NCI-H1417 treated with DMSO at 0.1 percent for 48 hours (cell line): Measurements from ENCODE around the gene AURKB.
"Not testable (repeated sequence)": the region's sequence is repeated elsewhere in the genome, so short reads cannot be mapped to it uniquely, and the experiment has no call there.

ENCODE experiments used
- DNase-seq: peaks from one replicate; lab custom pipeline; 2025; lab: John Stamatoyannopoulos, UW

Gene AURKB

DNA sequence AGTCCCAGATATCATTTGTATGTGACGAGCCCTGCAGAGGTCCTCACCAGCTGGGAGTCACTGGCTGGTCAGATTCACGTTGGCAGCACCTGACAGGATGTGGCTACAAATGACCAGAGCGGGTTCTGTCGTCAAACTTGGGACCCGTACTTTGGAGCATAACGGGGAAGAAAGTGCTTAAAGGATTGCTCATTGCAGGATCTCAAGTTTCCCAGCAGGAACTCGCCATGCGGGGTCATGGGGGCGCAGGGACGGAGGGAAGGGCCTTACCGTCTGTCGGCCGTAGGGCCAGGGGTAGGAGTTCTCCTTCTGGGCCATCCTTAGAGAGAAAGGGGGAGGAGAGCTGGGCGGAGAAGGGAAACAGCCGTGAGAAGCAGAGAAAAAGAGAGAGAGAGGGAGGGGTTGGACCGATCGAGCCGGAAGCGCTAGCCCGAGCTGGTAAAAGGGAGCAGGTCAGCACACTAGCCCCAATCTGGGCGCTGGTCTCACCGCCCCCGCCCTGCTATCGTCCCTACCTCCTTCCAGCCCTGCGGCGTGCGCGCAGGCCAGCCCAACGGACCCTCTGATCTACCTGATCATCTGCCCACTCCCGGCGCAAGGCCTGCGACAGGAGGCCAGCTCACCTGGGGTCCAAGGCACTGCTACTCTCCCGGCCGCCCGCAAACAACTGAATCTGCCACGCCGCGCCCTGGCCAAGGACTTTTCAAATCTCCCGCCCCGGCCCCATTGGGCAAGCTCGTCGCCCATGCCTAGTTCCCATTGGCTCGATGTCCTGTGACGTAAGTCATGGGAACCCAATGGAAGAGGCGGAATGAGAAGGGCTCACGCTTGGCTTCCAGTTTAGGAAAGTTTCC, at the start of gene AURKB:
Gene AURKB, minus strand, starts transcription at position 669 of the 854 bp plus-strand sequence. Its CDS starts 351 bp downstream, at position 318.
- peak; percentile 47 for DNase-seq

DNA sequence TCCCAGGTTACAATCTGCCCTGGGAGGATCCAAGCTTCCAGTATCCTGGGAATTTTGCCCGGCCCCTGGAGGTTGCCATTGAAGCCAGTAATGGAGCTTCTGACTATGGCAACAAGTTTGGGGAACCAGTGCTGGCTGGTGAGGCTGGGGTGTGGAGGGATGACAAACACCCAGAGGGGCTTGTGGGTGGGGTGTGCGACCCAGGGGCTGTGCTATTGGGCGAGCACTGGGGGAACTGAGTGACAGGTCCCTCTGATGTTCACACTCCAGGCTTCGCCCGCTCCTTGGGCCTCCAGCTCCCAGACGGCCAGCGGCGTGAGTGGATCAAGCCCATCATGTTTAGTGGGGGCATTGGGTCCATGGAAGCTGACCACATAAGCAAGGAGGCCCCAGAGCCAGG, 47.4 kb upstream of the AURKB start:
- no peak for DNase-seq

- DNase-seq, result no peak
These were observed 46.3 kb upstream of the AURKB start for GRCh38 chr17:8256691-8257090.

- DNase-seq, result no peak
These were observed 45.9 kb upstream of the AURKB start for GRCh38 chr17:8256291-8256690.

DNA sequence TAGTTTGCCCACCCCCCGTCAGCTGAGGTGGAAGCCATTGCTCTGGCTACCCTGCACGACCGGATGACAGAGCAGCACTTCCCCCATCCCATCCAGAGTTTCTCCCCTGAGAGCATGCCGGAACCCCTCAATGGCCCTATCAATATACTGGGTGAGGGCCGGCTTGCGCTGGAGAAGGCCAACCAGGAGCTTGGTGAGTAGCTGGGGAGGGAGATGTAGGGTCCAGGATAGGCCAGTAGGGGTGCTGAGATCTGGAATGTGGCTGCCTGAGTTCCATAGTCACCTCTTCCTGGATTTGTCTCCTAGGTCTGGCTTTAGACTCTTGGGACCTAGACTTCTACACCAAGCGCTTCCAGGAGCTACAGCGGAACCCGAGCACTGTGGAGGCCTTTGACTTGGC, 45.1 kb upstream of the AURKB start:
- no peak for DNase-seq

GRCh38 chr17:8254881-8255280, 44.5 kb upstream of the AURKB start:
- no peak for DNase-seq

DNA sequence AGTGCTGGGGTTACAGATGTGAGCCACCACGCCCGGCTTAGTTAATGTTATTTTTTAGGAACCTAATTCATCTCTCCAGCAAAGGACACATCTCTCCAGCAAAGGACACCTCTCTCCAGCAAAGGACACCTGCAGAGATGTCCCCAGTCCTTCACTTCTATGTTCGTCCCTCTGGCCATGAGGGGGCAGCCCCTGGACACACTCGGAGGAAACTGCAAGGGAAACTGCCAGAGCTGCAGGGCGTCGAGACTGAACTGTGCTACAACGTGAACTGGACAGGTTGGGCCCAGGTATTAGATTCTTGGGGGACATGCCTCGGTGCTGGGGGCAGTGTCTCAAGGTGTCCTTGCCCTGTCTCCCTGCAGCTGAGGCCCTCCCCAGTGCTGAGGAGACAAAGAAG, 43.4 kb upstream of the AURKB start:
- no peak for DNase-seq

DNA sequence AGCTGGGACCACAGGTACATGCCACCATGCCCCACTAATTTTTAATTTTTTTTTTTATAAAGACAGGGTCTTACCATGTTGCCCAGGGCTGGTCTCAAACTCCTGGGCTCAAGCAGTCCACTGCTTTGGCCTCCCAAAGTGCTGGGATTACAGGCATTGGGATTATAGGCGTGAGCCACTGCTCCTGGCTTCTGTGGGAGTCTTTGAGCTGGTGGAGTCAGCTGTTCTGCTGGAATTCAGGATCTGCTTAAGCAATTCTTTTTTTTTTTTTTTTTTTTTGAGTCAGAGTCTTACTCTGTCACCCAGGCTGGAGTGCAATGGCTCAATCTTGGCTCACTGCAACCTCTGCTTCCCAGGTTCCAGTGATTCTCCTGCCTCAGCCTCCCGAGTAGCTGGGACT, 41.0 kb upstream of the AURKB start:
- DNase-seq, result not testable (repeated sequence)

DNA sequence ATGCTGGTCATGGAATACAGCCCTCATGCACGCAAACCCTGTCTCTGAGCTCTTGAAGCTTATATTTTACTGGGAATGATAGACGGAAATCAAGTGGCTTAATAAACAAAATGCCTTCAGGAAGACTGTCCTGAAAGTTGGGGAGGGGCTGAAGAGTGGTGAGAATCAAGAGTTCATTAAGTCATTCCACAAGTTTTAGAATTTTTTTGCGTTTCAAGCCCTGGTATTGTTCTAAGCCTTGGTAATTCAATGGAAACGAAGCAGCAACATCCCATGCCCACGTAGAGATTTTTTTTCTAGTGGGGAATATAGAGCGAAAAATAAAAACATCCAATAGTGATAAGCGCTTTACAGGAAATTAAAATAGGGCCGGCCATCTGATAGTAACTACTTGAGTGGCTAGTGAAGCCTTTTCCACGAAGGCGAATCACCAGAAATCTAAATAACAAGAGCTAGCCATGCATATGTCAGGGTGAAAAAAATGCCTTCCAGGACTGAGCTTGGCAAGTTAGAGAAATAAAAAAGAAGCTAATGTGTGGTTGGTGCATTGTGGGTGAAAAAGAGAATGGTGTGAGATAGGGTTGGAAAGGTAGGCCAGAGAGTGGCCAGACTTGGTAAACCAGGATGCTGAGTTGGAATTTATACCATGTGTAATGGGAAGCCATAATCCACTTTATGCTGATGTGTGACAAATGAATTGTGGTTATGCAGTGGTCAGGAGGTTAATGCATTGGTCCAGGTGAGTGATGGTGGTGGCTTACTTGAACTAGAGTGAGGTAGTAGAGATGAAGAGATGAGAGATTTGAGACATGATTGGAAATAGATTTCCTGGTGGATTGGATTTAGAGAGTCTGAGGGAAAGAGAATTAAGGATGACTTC, 39.5 kb upstream of the AURKB start:
- DNase-seq, result no peak

DNA sequence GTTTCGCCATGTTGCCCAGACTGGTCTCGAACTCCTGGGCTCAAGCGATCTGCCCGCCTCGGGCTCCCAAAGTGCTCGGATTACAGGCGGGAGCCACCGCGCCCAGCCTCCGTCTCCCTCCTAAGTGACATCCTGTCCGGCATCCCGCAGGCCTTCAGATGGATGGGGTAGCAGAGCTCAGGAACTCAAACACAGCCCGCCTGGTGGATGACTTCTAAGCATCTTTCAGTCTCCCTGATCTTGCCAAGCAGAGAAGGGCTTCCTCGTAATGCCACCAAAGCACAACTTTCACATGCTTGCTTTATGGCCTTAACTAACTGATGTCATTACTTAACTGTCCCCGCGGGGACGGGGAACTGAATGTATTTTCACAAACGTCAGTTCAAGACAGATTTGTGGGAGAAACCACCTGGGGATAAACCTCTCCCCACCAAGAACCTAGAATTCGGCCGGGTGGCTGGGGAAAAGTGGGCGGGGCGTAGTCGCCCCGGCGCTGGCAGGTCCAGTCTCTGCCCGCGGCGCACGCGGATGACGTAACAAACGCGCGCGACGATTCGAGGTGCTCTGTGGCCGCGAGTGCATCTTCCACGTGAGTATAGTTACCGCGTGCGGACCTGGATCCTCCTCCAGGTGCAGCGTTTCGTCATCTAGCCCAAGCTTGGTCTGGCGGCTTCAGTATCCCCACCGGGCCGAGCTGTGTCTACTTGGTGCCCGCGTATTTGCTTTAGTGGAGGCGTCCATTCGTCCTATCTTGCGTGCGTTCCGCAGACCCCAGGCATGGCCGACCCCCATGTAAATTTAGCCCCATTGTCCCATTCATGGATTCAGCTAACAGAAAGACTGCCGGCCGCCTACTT, 38.6 kb upstream of the AURKB start, which contains the start of gene PFAS:
Gene PFAS, plus strand, starts transcription at position 539 of the 857 bp plus-strand sequence. CDS start 4,649 bp downstream, outside the sequence.
- peak; percentile 41 for DNase-seq

DNA sequence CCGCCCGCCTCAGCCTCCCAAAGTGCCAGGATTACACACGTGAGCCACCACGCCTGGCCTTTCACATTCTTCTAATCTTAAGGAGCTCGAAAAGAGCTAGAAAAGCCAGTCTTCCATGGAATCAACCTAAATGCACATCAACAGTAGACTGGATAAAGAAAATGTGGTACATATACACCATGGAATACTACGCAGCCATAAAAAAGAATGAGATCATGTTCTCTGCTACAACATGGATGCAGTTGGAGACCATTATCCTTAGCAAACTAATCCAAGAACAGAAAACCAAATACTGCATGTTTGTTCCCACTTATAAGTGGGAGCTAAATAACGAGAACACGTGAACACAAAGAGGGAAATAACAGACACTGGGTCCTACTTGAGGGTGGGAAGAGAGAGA, 34.4 kb upstream of the AURKB start:
- DNase-seq, result no peak

DNA sequence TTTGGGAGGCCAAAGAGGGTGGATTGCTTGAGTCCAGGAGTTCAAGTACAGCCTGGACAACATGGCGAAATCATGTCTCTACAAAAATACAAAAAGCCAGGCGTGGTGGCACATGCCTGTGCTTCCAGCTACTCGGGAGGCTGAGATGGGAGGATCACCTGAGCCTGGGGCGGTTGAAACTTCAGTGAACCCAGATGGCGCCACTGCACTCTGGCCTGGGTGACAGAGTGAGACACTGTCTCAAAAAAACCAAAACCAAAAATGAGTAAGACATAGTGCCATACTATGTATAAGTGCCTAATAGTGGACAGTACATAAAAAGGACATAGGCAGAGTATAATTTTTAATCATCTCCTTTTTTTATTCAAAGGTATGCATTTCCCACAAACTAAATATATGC, 33.5 kb upstream of the AURKB start:
- no peak for DNase-seq

GRCh38 chr17:8237886-8238285, 27.5 kb upstream of the AURKB start:
- DNase-seq, result no peak

- no peak for DNase-seq
These were observed 26.8 kb upstream of the AURKB start for GRCh38 chr17:8237175-8237574.

DNA sequence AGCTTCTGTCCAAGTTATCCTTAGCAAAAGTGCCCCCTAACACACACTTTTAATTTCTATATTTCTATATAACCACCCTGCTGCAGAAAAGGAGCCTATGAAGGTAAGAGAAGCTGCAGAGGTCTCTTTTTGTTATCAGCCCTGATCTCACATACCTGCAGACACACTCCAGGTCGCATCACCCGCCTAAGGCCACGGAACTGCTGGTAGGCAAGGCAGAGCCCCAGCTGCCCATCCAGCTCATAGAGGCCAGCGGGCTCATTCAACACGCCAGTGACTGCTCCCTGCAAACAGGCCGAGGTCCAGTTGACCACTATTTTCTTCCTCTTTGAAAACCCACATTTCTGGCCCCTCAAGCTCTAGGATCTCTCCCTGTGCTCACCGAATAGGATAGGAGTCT, 25.3 kb upstream of the AURKB start:
- no peak for DNase-seq

- no peak for DNase-seq
These were observed 24.2 kb upstream of the AURKB start for GRCh38 chr17:8234361-8235270.

DNA sequence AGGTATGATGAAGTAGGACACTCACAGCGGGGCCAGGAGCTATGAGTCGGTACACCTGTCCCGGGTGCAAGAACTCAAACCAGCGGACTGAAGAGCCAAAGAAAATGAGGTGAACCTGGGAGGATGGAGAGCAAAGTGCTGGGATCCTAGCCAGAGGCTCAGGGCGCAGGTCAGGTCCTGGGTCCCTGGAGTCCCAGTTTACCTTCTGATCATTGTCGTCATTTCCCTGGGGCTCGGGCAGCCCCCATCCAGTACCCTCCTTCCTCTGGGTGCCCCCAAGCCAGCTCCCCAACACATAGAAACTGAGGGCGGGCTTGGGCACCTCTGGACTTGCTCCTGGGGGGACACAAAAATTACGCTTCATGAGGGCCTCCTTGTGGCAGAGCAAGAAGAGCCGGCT, 21.3 kb upstream of the AURKB start:
- DNase-seq, result no peak

DNA sequence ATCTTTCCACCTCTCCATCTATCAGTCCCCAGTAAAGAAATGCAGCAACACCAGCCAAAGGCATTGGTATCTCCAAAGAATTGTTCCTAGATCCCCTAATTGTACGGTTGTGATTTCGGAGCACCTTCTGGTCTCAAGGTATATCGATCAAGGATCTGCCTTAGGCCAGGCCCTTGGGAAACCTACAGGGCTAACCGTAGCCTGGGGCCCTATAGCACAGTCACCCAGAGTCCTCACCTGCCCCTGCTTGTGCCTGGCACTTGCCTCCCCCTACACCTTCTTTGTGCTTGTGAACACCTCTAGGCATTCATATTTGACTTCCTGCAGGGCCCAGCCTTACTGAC, 16.8 kb upstream of the AURKB start:
- no peak for DNase-seq

GRCh38 chr17:8226536-8227237, 16.3 kb upstream of the AURKB start:
- DNase-seq, result no peak

GRCh38 chr17:8225813-8226535, 15.6 kb upstream of the AURKB start:
- DNase-seq, result no peak
